OCI-LY3 (cell line): ENCODE measurements around the gene CASP10.
A peak's percentile ranks its signal among the peaks of the same experiment; 100 is the strongest.

Experiments used
- H2AFZ ChIP-seq: fragments of 200-600, 300-600 bp; shearing (Covaris generic); 2 replicates; pipeline ENCODE4 v1.6.0; 2014; ENCODE audit warnings: antibody characterized with exemption, low read depth, low read length
- H3K27ac ChIP-seq: fragments of 200-600, 300-600 bp; sonication (generic); 2 replicates; pipeline ENCODE4 v1.5.1; 2014; ENCODE audit warnings: mild to moderate bottlenecking, low read length, moderate library complexity, mixed read lengths
- H3K27me3 ChIP-seq: fragments of 200-600, 300-600 bp; sonication (generic); 2 replicates; pipeline ENCODE4 v1.6.1; 2014; ENCODE audit warnings: low read depth, low read length, mixed read lengths
- H3K36me3 ChIP-seq: fragments of 200-600, 300-600 bp; sonication (generic); replicated peaks from 2 replicates; pipeline ENCODE3; 2014; ENCODE audit warnings: low read depth, low read length, mixed read lengths
- H3K4me1 ChIP-seq: fragments of 300-600, 200-600 bp; sonication (generic); 2 replicates; pipeline ENCODE4 v1.6.1; 2014; ENCODE audit warnings: low read length, mixed read lengths
- H3K4me2 ChIP-seq: fragments of 200-600, 300-600 bp; sonication (generic); 2 replicates; pipeline ENCODE4 v1.6.1; 2014; ENCODE audit warnings: low read length, mixed read lengths
- H3K4me3 ChIP-seq: fragments of 300-600, 200-600 bp; sonication (generic); 2 replicates; pipeline ENCODE4 v1.5.1; 2014; ENCODE audit warnings: antibody characterized with exemption, mild to moderate bottlenecking, low read length, moderate library complexity
- H3K79me2 ChIP-seq: fragments of 300-600, 200-600 bp; shearing (Covaris generic); 2 replicates; pipeline ENCODE4 v1.6.1; 2014; ENCODE audit warnings: mild to moderate bottlenecking, low read length, mixed read lengths
- H3K9ac ChIP-seq: fragments of 300-600, 200-600 bp; shearing (Covaris generic); 2 replicates; pipeline ENCODE4 v1.6.0; 2014; ENCODE audit warnings: mild to moderate bottlenecking, low read length, moderate library complexity
- H3K9me3 ChIP-seq: fragments of 200-600, 300-600 bp; shearing (Covaris generic); 2 replicates; pipeline ENCODE4 v1.6.1; 2014; ENCODE audit warnings: low read length, mixed read lengths; ENCODE audit not compliant: insufficient read depth
- H4K20me1 ChIP-seq: fragments of 200-600, 300-600 bp; sonication (generic); 2 replicates; pipeline ENCODE4 v1.6.1; 2016; ENCODE audit warnings: low read length, mixed read lengths; ENCODE audit not compliant: insufficient read depth
- EZH2phosphoT487 ChIP-seq: fragments of 200-600 bp; shearing (Covaris generic); IDR thresholded peaks from 2 replicates; pipeline ENCODE4 v1.6.1; 2018; ENCODE audit warnings: antibody characterized with exemption, mixed run types, low read depth
- TF ChIP-seq, protein P1 (sequence below): fragments of 200-600, 300-600 bp; sonication (generic); IDR thresholded peaks from 2 replicates; pipeline ENCODE4 v1.5.1; 2014; ENCODE audit warnings: antibody characterized with exemption, low read length, low read depth

The CASP10 gene

DNA sequence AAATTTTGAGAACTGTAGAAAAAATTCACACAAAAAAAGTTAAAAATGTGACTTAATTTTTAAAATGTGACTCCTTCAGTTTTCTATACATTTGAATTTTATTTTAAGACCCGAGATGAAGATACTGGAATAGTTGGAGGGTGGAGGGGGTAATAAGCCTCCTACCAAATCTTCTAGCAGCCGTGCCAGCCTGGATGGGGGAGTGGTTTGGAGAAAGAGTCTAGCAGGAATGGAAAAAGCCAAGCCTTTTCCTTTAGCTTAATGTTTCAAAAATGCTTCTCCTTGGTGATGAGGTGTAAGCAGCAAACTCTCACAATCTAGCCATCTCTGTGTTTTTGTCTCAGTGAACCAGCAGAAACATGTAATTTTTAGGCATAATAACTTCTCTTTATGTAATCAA is 92.1 kb downstream of the CASP10 start:
- TF ChIP-seq, protein P1, sequence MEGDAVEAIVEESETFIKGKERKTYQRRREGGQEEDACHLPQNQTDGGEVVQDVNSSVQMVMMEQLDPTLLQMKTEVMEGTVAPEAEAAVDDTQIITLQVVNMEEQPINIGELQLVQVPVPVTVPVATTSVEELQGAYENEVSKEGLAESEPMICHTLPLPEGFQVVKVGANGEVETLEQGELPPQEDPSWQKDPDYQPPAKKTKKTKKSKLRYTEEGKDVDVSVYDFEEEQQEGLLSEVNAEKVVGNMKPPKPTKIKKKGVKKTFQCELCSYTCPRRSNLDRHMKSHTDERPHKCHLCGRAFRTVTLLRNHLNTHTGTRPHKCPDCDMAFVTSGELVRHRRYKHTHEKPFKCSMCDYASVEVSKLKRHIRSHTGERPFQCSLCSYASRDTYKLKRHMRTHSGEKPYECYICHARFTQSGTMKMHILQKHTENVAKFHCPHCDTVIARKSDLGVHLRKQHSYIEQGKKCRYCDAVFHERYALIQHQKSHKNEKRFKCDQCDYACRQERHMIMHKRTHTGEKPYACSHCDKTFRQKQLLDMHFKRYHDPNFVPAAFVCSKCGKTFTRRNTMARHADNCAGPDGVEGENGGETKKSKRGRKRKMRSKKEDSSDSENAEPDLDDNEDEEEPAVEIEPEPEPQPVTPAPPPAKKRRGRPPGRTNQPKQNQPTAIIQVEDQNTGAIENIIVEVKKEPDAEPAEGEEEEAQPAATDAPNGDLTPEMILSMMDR = no peak
- no peak for TF ChIP-seq EZH2phosphoT487
- Histone ChIP-seq H3K4me2 (no peak overlapping the region), H3K9me3 (no peaks in the 10 kb centered on the region), H4K20me1 (peaks cover 19% of the 10 kb centered on the region), H3K79me2 (peaks cover 8% of the 10 kb centered on the region; the same call in 1 of the 2 replicates), H3K27me3 (no peaks in the 10 kb centered on the region), H3K4me1 (peaks cover 16% of the 10 kb centered on the region), H3K9ac (no peak overlapping the region), H3K27ac (no peak overlapping the region), H2AFZ (no peak overlapping the region), H3K4me3 (no peak overlapping the region), H3K36me3 (peaks cover 70% of the 10 kb centered on the region)

DNA sequence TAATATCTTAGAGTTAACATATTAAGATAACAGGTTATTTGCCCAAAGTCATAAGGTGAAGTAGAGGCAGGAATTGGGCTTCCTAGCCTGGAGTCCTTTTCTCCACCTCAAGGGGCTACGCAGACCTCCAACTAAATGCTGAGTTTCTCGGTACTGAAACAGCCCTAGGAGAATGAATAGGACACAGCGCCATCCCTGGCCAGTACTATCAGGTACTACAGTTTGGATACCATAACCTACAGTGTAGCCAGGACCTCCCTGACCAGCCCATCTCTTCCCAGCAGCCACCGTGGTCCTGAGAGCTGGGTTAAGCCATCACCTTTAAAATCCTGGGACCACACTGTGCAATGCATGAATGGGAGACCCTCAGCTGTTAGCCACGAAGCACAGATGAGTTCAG is 93.0 kb downstream of the CASP10 start:
- no peak overlapping the region for H3K4me3 ChIP-seq
- H3K27ac ChIP-seq = no peak overlapping the region
- peaks cover 16% of the 10 kb centered on the region for H3K4me1 ChIP-seq
- peaks cover 71% of the 10 kb centered on the region for H3K36me3 ChIP-seq
- no peaks in the 10 kb centered on the region for H3K9me3 ChIP-seq
- H4K20me1 ChIP-seq = peaks cover 11% of the 10 kb centered on the region; the same call in 1 of the 2 replicates
- peaks cover 3% of the 10 kb centered on the region; the same call in 1 of the 2 replicates for H3K79me2 ChIP-seq
- H2AFZ ChIP-seq = no peak overlapping the region
- TF ChIP-seq, protein P1 = peak; percentile 11; the same call in 1 of the 2 replicates
- no peak for TF ChIP-seq EZH2phosphoT487
- no peak overlapping the region for H3K4me2 ChIP-seq
- no peak overlapping the region for H3K9ac ChIP-seq
- H3K27me3 ChIP-seq = no peaks in the 10 kb centered on the region

DNA sequence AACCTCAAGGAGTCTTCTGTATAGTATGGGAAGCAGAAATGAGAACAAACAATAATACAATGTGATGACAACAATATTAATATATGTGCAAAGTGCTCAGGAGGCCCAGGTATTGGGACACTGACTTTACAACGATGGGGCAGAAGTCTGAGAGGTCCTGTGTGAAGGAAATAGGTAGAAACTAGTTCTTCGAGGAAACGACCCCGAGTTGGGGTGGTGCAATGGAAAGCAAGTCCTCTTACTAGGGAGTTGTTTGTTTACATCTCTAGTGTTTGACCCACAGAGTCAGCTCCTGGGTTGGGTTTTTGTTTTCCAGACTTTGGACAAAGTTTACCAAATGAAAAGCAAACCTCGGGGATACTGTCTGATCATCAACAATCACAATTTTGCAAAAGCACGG is 93.6 kb downstream of the CASP10 start:
- TF ChIP-seq EZH2phosphoT487 = no peak
- TF ChIP-seq, protein P1 = no peak
- Histone ChIP-seq H2AFZ (no peak overlapping the region), H3K79me2 (peaks cover 3% of the 10 kb centered on the region; the same call in 1 of the 2 replicates), H3K9ac (no peak overlapping the region), H4K20me1 (peaks cover 9% of the 10 kb centered on the region; the same call in 1 of the 2 replicates), H3K4me2 (no peak overlapping the region), H3K4me3 (no peak overlapping the region), H3K4me1 (peaks cover 16% of the 10 kb centered on the region), H3K27me3 (no peaks in the 10 kb centered on the region), H3K9me3 (no peaks in the 10 kb centered on the region), H3K36me3 (peaks cover 70% of the 10 kb centered on the region), H3K27ac (no peak overlapping the region)
